ENCODE data around the gene APBB2. TPM values are rescaled to one million over a fixed set of nuclear protein-coding genes. Genes with fewer than 3 reads are reported as not detected.

APBB2 gene
- total RNA-seq, 2 donors from 2014 or later = 56.1 to 64.8 TPM

- no peaks in the 10 kb centered on the region for H3K9me3 ChIP-seq (ENCODE audit: control insufficient read depth, low read length)
- DNase-seq = no peak
- peaks cover 10% of the 10 kb centered on the region for H3K4me1 ChIP-seq (ENCODE audit: control insufficient read depth, insufficient read depth, low read length)
- Mint-ChIP-seq H3K9me3 (no peaks in the 10 kb centered on the region), H3K27me3 (ENCODE audit: insufficient read depth) (no peaks in the 10 kb centered on the region), H3K27ac (no peak overlapping the region), H3K36me3 (ENCODE audit: low read depth) (peaks cover 14% of the 10 kb centered on the region), H3K4me3 (no peak overlapping the region), H3K4me1 (peaks cover 16% of the 10 kb centered on the region)
- 95 to 100% methylated on average over 1 to 4 of the region's 4 CpGs for WGBS, 2 experiments (ENCODE audit: insufficient coverage in 1 of 2, insufficient read length in 1 of 2)
- no peaks in the 10 kb centered on the region for H3K27me3 ChIP-seq (ENCODE audit: control insufficient read depth, insufficient read depth, low read length, poor library complexity, severe bottlenecking)
- TF ChIP-seq CTCF (conservative IDR thresholded peaks at IDR 0.05) = no peak
- H3K27ac ChIP-seq (ENCODE audit: low read depth, low read length) = no peak overlapping the region
- no peak overlapping the region for H3K4me3 ChIP-seq (ENCODE audit: low read length)
- H3K9ac ChIP-seq (ENCODE audit: extremely low read depth, low read length, poor library complexity, severe bottlenecking) = no peak overlapping the region
- no peaks in the 10 kb centered on the region for H3K36me3 ChIP-seq (ENCODE audit: control insufficient read depth, insufficient read depth, low read length)
These were observed 344.2 kb downstream of the APBB2 start for GRCh38 chr4:40870150-40870549.

- Histone ChIP-seq H3K9me3 (ENCODE audit: control insufficient read depth, low read length) (no peaks in the 10 kb centered on the region), H3K9ac (ENCODE audit: extremely low read depth, low read length, poor library complexity, severe bottlenecking) (no peak overlapping the region), H3K4me3 (ENCODE audit: low read length) (no peak overlapping the region), H3K27me3 (ENCODE audit: control insufficient read depth, insufficient read depth, low read length, poor library complexity, severe bottlenecking) (no peaks in the 10 kb centered on the region), H3K27ac (ENCODE audit: low read depth, low read length) (no peak overlapping the region), H3K4me1 (ENCODE audit: control insufficient read depth, insufficient read depth, low read length) (no peaks in the 10 kb centered on the region), H3K36me3 (ENCODE audit: control insufficient read depth, insufficient read depth, low read length) (no peaks in the 10 kb centered on the region)
- 78 to 85% methylated on average over 4 to 8 of the region's 8 CpGs for WGBS, 2 experiments (ENCODE audit: insufficient coverage in 1 of 2, insufficient read length in 1 of 2)
- no peak for DNase-seq
- H3K4me3 Mint-ChIP-seq = no peak overlapping the region
- H3K4me1 Mint-ChIP-seq = no peaks in the 10 kb centered on the region
- no peaks in the 10 kb centered on the region for H3K27me3 Mint-ChIP-seq (ENCODE audit: insufficient read depth)
- no peak overlapping the region for H3K27ac Mint-ChIP-seq
- H3K9me3 Mint-ChIP-seq = no peaks in the 10 kb centered on the region
- H3K36me3 Mint-ChIP-seq (ENCODE audit: low read depth) = peaks cover 12% of the 10 kb centered on the region
- TF ChIP-seq CTCF (conservative IDR thresholded peaks at IDR 0.05) = no peak
These were observed 348.6 kb downstream of the APBB2 start for GRCh38 chr4:40865696-40866095.

- no peak overlapping the region for H3K9ac ChIP-seq (ENCODE audit: extremely low read depth, low read length, poor library complexity, severe bottlenecking)
- H3K27me3 ChIP-seq (ENCODE audit: control insufficient read depth, insufficient read depth, low read length, poor library complexity, severe bottlenecking) = no peaks in the 10 kb centered on the region
- no peaks in the 10 kb centered on the region for H3K27me3 Mint-ChIP-seq (ENCODE audit: insufficient read depth)
- H3K9me3 Mint-ChIP-seq = no peaks in the 10 kb centered on the region
- H3K9me3 ChIP-seq (ENCODE audit: control insufficient read depth, low read length) = no peaks in the 10 kb centered on the region
- no peak overlapping the region for H3K4me3 ChIP-seq (ENCODE audit: low read length)
- H3K27ac ChIP-seq (ENCODE audit: low read depth, low read length) = no peak overlapping the region
- DNase-seq = no peak
- TF ChIP-seq CTCF (conservative IDR thresholded peaks at IDR 0.05) = no peak
- H3K4me1 ChIP-seq (ENCODE audit: control insufficient read depth, insufficient read depth, low read length) = no peaks in the 10 kb centered on the region
- no peak overlapping the region for H3K4me3 Mint-ChIP-seq
- WGBS, 2 experiments (ENCODE audit: insufficient coverage in 1 of 2, insufficient read length in 1 of 2) = 92% methylated on average over 2 to 4 of the region's 4 CpGs
- H3K36me3 ChIP-seq (ENCODE audit: control insufficient read depth, insufficient read depth, low read length) = no peaks in the 10 kb centered on the region
- H3K4me1 Mint-ChIP-seq = no peaks in the 10 kb centered on the region
- no peak overlapping the region for H3K27ac Mint-ChIP-seq
- H3K36me3 Mint-ChIP-seq (ENCODE audit: low read depth) = peaks cover 12% of the 10 kb centered on the region
These were observed 349.8 kb downstream of the APBB2 start for GRCh38 chr4:40864531-40864930.

Data from endodermal cell (in vitro differentiated cells).